Thymus (tissue), 11 donors: ENCODE data around the gene MED13L. TPM values are rescaled to one million over a fixed set of nuclear protein-coding genes. Genes with fewer than 3 reads are reported as not detected.

ENCODE experiments used
- DNase-seq, 9 donors: peaks; one replicate each; pipeline ENCODE4 v3.0.0-alpha.2; 2013; ENCODE audit warnings: low spot score in 9 of 9, low read depth in 6 of 9, missing footprints in 1 of 9
- H3K27ac ChIP-seq, 2 donors: one replicate each; pipeline ENCODE4 v1.5.1; 2013; ENCODE audit warnings: control low read depth in 1 of 2, low read depth in 1 of 2, low read length in 1 of 2, mild to moderate bottlenecking in 1 of 2, moderate library complexity in 1 of 2
- H3K27me3 ChIP-seq, 2 donors: one replicate each; pipeline ENCODE4 v1.5.1; 2013; ENCODE audit warnings: low read length in 1 of 2; ENCODE audit not compliant: control insufficient read depth in 2 of 2, insufficient read depth in 1 of 2
- H3K36me3 ChIP-seq, 2 donors: one replicate each; pipeline ENCODE4 v1.5.1; 2013; ENCODE audit warnings: low read length in 1 of 2, mild to moderate bottlenecking in 1 of 2, moderate library complexity in 1 of 2; ENCODE audit not compliant: control insufficient read depth in 2 of 2, insufficient read depth in 2 of 2
- H3K4me1 ChIP-seq, 2 donors: one replicate each; pipeline ENCODE4 v1.5.1; 2013; ENCODE audit warnings: low read length in 2 of 2; ENCODE audit not compliant: control insufficient read depth in 2 of 2, insufficient read depth in 2 of 2
- H3K4me3 ChIP-seq, 2 donors: one replicate each; pipeline ENCODE4 v1.5.1; 2013; ENCODE audit warnings: low read length in 2 of 2, control low read depth in 1 of 2, mild to moderate bottlenecking in 1 of 2
- H3K9me3 ChIP-seq, 2 donors: one replicate each; pipeline ENCODE4 v1.5.1; 2013; ENCODE audit warnings: low read length in 1 of 2, mild to moderate bottlenecking in 1 of 2; ENCODE audit not compliant: control insufficient read depth in 2 of 2, insufficient read depth in 1 of 2
- WGBS: extraction: QIAGEN DNeasy Blood & Tissue Kit; methylation state at CpG from one replicate; pipeline ENCODE4 v1.1.7; 2013; 5-methylcytosine and 5-hydroxymethylcytosine counted together
- polyA plus RNA-seq: library from polyadenylated mRNA; stranded (reverse); fragments of 200-250 nt; gene quantifications from one replicate; pipeline ENCODE4 v1.2.3, GENCODE V29; 2013
- total RNA-seq: library from RNA; stranded (reverse); fragments of 120-200 nt; gene quantifications from one replicate; pipeline ENCODE4 v1.2.4, GENCODE V29; 2013
- donor health status: healthy.

Gene MED13L
- total and polyA plus RNA-seq, 2 donors: 34.0 to 141 TPM

GRCh38 chr12:115947696-115948062 is 329.8 kb downstream of the MED13L start:
- no peak overlapping the region for H3K4me3 ChIP-seq
- no peak overlapping the region for H3K27ac ChIP-seq
- H3K9me3 ChIP-seq: no peaks in the 10 kb centered on the region
- H3K36me3 ChIP-seq: peaks cover 2 to 6% of the 10 kb centered on the region in 2 donors
- DNase-seq: no peak
- 87% methylated on average over 12 of the region's 12 CpGs for WGBS
- no peaks in the 10 kb centered on the region for H3K27me3 ChIP-seq
- H3K4me1 ChIP-seq: no peaks in the 10 kb centered on the region

DNA sequence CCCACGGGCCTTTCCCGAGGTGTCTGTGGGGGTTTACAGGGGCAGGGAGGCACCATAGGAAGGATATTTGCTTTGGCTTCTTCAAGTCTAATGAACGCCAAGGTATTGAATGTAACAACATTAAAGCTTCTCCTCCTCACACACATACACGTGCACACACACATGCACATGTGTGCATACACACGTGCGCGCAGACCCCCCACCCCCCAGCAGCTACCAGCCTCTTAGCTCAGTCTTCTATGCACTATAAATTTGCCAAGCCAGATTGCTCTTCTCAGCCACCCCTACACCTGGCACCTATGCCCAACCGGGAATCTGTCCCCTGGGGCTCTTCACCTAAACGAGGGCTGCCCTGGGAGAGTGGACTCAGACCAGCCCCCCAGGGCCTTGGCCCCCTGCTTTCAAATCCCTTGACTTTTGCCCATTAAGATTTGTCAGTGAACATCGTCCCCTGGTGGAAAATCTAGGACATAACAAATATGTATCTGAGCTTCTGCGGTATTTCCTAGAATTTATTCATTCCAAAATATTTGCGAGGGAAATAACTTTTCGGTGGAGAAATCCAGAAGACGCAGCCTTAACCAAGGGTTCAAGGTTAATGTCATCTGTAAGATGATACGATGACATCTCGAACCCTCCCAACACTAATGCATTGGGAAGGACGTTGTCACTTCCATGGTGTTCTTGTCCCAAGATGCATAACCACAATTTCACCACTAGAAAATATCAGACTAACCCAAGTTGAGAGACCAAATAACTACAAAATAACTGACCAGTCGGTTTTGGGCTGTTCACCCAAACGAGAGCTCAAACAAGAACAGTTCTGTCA is 330.4 kb downstream of the MED13L start:
- 90% methylated on average over 19 of the region's 19 CpGs for WGBS

DNA sequence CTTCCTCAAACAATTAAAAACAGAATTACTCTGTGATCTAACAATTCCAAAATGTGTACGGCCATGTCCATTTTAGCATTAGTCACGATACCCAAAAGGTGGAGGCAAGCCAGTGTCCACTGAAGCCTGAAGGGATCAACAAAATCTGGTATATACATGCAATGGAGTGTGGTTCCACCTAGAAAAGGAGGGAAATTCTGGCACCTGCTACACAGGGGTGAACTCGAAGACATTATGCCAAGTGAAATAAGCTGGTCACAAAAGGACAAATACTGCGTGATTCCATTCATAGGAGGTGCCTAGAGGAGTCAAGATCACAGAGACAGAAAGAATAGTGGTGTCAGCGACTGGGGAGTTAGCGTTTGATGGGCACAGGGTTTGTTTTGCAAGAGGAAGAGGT is 331.4 kb downstream of the MED13L start:
- Histone ChIP-seq H3K4me3 (no peak overlapping the region), H3K36me3 (peaks cover 2 to 6% of the 10 kb centered on the region in 2 donors), H3K9me3 (no peaks in the 10 kb centered on the region), H3K27me3 (no peaks in the 10 kb centered on the region), H3K4me1 (no peaks in the 10 kb centered on the region), H3K27ac (no peak overlapping the region)
- DNase-seq: no peak
- WGBS: 96% methylated on average over 6 of the region's 6 CpGs

More for the DNA sequence above, 330.4 kb downstream of the MED13L start:
- H3K4me1 ChIP-seq: no peaks in the 10 kb centered on the region
- no peak overlapping the region for H3K27ac ChIP-seq
- no peaks in the 10 kb centered on the region for H3K9me3 ChIP-seq
- H3K4me3 ChIP-seq: no peak overlapping the region
- H3K36me3 ChIP-seq: peaks cover 2 to 6% of the 10 kb centered on the region in 2 donors
- DNase-seq: no peak
- no peaks in the 10 kb centered on the region for H3K27me3 ChIP-seq

DNA sequence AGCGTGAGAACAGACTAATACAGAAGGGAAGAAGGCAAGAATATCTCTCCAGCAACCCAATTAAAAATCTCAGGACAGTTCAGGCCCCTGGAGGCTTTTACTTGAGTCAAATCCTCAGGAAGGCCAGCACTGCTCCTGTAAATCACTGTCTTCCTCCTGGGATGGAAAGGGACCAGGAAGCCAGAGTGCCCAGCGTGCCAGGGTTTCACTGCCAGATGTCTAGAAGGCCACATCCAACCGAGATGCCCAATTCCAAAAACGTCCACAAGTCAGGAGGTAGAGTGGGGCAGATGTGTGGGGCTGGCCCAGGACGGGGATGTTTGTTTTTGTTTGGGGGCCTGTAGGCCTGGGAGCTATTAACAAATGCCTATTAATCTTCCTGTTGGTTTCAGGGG is 332.0 kb downstream of the MED13L start:
- Histone ChIP-seq H3K9me3 (no peaks in the 10 kb centered on the region), H3K27ac (no peak overlapping the region), H3K27me3 (no peaks in the 10 kb centered on the region), H3K4me1 (no peaks in the 10 kb centered on the region), H3K4me3 (no peak overlapping the region), H3K36me3 (peaks cover 2 to 5% of the 10 kb centered on the region in 2 donors)
- no peak for DNase-seq
- 92% methylated on average over 5 of the region's 5 CpGs for WGBS

GRCh38 chr12:115944837-115945490 is 332.5 kb downstream of the MED13L start:
- Histone ChIP-seq H3K4me1 (no peaks in the 10 kb centered on the region), H3K9me3 (no peaks in the 10 kb centered on the region), H3K27me3 (no peaks in the 10 kb centered on the region), H3K4me3 (no peak overlapping the region), H3K36me3 (no peaks in the 10 kb centered on the region), H3K27ac (no peak overlapping the region)
- 94% methylated on average over 24 of the region's 24 CpGs for WGBS
- DNase-seq: no peak

DNA sequence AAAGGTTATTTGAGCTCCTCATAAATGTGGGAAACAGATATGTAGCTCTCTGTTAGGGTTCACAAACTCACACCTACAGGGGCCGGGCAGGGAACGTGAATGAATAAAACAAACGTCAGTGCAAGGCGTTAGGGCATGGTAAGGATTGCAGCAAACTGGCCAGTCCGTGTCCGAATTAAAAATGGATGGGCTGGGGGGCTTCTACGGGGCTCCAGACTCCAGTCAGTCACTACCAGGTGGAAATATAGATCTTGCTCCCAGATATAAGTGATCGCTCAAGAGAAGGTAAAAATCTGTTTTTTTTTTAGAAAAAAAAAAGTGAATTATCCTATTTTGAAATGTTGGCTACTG is 333.1 kb downstream of the MED13L start:
- no peak overlapping the region for H3K27ac ChIP-seq
- no peaks in the 10 kb centered on the region for H3K9me3 ChIP-seq
- 98% methylated on average over 8 of the region's 8 CpGs for WGBS

GRCh38 chr12:115943630-115944391 is 333.7 kb downstream of the MED13L start:
- DNase-seq: no peak
- Histone ChIP-seq H3K4me3 (no peak overlapping the region), H3K27me3 (no peaks in the 10 kb centered on the region), H3K27ac (no peak overlapping the region), H3K9me3 (no peaks in the 10 kb centered on the region), H3K36me3 (no peaks in the 10 kb centered on the region), H3K4me1 (no peaks in the 10 kb centered on the region)
- 96% methylated on average over 13 of the region's 13 CpGs for WGBS

More for the DNA sequence above, 333.1 kb downstream of the MED13L start:
- DNase-seq: no peak
- Histone ChIP-seq H3K36me3 (no peaks in the 10 kb centered on the region), H3K27me3 (no peaks in the 10 kb centered on the region), H3K4me3 (no peak overlapping the region), H3K4me1 (no peaks in the 10 kb centered on the region)

- WGBS: 98% methylated on average over 7 of the region's 7 CpGs
- Histone ChIP-seq H3K4me1 (no peaks in the 10 kb centered on the region), H3K9me3 (no peaks in the 10 kb centered on the region), H3K27me3 (no peaks in the 10 kb centered on the region), H3K4me3 (no peak overlapping the region), H3K27ac (no peak overlapping the region), H3K36me3 (no peaks in the 10 kb centered on the region)
- no peak for DNase-seq
Observed at GRCh38 chr12:115943310-115943629, 334.2 kb downstream of the MED13L start.

DNA sequence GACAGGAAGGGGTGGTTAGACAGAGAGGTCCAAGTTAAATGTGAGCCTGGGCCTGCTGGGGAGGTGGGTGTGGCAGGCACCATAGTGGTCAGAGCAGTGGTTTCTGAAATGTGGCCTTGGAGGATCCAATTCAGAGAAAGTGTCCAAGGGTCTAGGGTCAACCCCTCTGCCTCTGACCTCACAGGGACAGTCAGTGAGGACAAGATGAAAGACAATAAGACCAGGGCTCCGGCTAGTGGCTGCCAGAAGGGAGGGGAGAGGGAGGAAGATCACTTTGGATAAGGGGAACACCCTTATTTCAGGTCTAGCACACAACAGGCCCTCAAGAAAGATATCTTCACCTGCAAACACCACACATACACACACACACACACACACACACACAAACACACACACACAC is 335.1 kb downstream of the MED13L start:
- H3K9me3 ChIP-seq: no peaks in the 10 kb centered on the region
- WGBS: 92% methylated on average over 1 of the region's 1 CpG
- no peaks in the 10 kb centered on the region for H3K27me3 ChIP-seq
- H3K27ac ChIP-seq: no peak overlapping the region
- H3K4me1 ChIP-seq: no peaks in the 10 kb centered on the region
- H3K36me3 ChIP-seq: no peaks in the 10 kb centered on the region
- no peak overlapping the region for H3K4me3 ChIP-seq
- no peak for DNase-seq
